Stimulated activated CD8-positive, alpha-beta memory T cell treated with anti-CD3 and anti-CD28 coated beads, Interleukin-7, amount 100 ng/mL, for 1 hour (primary cell): ENCODE data around the gene SP100.
A peak's percentile ranks its signal among the peaks of the same experiment; 100 is the strongest.
"Not testable (repeated sequence)": the region's sequence is repeated elsewhere in the genome, so short reads cannot be mapped to it uniquely, and the experiment has no call there.

Source experiments
- DNase-seq, 2 donors: peaks; one replicate each; pipeline ENCODE4 v3.0.0-alpha.2; 2020; ENCODE audit warnings: low read depth in 2 of 2

Gene SP100

DNA sequence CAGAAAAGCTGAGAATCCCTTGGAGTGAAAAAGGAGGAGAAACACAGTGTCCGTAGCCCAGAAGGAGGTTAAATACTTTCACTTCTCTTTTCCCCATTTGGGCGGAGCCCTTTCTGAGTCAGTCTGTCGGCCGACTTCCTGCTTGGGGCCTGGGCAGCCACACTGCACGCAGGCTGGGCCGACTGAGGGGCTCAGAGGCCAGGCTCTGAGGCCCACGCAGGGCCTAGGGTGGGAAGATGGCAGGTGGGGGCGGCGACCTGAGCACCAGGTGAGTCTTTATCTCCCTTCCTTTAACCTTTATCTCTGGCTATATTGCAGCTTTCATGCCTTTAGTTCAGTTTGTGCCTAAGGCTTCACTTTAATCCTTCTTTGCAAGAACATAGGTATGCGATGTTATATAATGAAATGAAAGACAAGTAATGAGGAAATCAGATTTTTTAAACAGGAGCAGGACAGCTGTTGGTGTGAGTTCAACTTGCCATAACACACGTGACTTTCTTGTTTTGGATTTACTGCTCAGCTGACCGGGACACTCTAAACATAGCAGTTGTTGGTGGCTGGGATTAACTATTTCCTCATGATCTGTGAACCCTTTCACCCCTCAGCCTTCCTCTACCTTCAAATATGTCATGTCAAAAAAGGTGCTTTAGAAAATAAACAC is at the start of gene SP100:
SP100 (plus strand) TSS at position 141 of the 661 bp plus-strand sequence; CDS start at position 237, 96 bp downstream.
- DNase-seq, result peak; percentile 58 to 62

GRCh38 chr2:230382108-230382507 is 33.9 kb upstream of the SP100 start:
- DNase-seq, result no peak

- no peak for DNase-seq
These were observed 32.5 kb upstream of the SP100 start for GRCh38 chr2:230383453-230383852.

DNA sequence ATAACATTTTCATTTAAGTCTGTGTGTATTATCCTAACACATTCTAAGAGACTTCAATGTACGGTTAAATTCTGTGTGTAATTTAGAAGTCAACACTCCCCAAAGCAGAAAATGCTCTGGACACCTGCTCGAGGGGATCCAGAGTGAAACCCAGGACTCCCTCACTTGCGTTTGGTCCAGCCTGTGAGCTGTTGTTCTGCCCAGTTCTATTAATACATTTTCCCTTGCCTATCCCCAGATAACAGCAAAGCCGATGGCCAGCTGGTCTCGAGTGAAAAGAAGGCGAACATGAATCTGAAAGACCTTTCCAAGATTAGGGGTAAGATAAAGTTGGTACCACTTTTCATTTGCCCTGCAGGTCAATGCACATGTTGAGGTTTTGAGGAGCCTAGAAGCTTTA is 31.0 kb upstream of the SP100 start:
- DNase-seq, result no peak

DNA sequence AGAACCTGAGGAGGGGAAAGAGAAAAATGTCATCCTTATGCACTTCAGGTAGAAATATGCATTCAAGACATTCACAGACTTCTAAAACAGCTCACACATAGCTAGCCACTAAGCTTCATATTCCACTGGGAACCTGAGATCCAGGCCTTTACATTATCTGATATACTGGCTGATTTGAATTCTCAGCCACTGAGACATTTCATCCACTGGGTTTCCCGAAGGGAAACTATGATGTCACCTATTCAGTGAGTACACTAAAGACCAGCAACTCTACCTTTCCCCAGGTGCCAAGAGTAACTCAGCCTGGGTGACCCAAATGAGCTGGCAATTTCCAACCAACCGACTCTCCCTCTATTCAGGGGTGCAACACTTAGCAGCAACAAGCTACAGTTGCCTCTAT is 21.7 kb upstream of the SP100 start:
- DNase-seq, result no peak

GRCh38 chr2:230398698-230399097 is 17.3 kb upstream of the SP100 start:
- not testable (repeated sequence) for DNase-seq

DNA sequence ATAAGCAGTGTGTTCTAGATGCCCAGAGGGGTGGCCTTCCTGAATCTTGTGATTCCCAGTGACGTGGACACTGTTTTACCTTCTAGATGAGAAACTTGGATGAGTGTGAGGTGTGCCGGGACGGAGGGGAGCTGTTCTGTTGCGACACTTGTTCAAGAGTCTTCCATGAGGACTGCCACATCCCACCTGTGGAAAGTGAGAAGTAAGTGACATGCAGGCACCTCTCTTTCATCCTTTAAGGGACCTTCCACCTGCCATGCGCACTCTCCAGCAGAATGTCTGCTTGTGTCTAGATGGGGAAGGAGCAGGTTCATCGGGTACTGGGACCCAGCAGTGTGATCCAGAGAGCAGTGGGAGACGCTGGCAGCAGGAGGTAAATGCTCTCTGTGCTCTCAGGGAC is 16.0 kb upstream of the SP100 start:
- DNase-seq, result no peak

DNA sequence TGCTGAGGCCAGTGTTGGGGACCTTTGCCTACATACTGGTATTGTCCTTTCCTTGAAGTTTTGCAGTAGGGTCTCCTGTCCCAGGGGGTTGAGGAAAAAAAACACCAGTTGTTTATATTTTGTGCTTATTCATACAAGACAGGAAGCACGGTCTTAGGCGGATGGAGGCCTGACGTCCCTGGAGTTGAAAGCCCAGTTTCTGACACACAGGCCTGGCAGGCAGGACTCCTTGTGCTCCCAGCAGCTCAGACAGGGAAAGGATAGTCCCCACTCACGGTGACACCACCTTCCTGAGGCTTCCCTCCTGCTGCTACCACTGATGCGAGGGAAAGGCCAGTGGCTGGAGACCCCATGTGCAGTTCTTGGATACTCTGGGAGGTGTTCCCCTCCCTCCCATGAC is 15.5 kb upstream of the SP100 start:
- no peak for DNase-seq

DNA sequence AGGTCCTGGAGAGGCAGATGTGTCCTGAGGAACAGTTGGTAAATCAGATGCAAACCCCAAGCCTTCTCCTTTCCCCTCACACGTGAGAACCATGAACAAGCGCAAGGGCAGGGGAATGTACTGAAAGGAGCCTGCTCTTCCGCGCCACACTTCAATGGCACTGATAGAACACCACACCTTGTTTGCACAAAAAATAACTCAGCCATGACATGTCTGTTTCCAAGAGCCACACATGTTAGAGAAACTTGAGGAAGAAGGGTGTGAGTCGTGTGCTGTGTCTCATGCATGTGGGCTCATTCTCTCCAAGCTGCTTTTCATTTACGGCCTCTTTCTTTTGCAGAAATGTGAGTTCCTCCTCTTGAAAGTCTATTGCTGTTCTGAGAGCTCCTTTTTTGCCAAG is 15.0 kb upstream of the SP100 start:
- not testable (repeated sequence) for DNase-seq

- DNase-seq, result no peak
These were observed 12.3 kb upstream of the SP100 start for GRCh38 chr2:230403746-230404145.

DNA sequence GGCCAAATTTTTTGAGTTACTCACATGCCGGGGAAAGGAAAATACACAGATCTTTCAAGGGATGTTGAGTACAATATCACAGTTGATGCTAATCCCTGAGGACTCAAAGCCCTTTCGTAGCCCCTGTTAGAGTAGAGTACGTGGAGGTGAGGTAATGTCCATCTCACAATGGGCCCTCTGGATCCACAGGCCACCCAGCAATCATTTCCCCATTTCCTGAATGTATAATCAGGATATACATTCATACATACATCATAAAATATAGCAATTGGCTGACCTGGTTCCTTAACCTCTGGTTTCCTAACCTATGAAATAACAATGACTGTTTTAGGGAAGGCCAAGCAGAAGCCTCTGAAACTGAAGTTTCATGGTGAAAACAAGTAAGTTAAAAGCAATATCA is 10.2 kb upstream of the SP100 start:
- DNase-seq, result no peak

DNA sequence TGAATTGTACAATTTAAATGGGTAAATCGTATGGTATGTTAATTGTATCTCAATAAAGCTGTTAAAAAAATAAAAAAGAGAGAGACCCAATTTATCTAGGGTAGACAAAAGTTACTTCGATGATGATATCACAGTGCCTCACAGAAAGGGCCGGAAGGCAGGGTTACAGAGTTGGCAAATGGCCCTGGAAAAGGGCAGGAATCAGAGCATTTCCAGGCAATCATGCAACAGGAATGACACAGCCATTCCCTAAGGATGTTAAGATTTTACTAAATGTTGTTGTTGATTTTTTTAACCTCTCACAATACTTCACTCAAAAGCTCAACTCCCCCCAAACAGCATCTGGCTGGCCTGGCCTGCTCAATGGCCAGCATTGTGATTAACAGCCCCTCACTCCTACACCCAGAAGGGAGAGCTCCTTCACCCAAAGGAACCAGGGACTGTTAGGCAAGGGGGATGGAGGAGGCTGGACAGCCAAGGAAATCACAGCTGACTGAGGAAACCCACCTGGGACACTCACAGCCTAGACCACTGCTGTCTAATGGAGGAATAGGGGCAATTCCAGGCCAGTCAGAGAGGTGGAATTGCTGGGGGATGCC is 7.7 kb upstream of the SP100 start:
- no peak for DNase-seq

DNA sequence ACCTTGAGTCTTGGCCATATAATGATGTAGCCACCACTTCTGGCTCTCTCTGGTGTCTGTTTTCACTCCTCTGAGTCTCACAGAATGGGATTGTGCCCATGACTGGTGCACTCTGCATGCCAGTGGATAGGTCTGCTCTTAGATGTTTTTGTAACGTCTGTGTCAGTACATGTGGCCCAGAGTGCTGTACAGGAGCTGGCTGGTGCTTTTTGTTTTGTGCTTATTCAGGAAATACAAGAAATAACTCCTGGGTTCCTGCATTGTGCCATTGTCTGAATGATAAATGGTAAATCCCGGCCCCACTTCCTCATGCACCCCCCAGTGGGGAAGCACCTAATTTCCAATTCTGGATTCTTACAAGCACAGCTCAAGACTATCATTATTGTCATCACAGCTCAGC is 6.7 kb upstream of the SP100 start:
- DNase-seq, result not testable (repeated sequence)

DNA sequence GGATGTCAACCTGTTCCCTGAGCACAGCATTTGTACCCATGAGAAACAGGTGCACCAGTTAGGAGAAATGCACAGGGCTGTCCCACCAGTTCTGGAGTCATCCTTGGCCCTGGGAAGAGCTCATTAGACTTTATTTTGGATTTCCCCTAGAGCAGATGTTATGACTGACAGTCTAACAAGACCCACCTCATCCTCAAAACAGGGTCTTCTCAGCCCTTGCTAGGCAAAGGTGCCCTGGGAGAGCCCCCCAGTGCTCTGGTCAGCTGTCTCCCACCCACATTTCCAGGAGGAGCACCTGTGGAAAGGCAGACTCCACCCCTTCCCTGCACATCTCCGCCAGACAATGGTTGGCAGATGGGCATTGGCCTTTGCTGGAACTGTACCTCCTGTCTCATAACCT is 5.7 kb upstream of the SP100 start:
- no peak for DNase-seq

- DNase-seq, result no peak
These were observed 5.0 kb upstream of the SP100 start for GRCh38 chr2:230410861-230411569.

- DNase-seq, result peak in 1 of 2 donors; percentile 23
These were observed 4.2 kb upstream of the SP100 start for GRCh38 chr2:230411570-230412370.

- no peak for DNase-seq
These were observed 3.7 kb upstream of the SP100 start for GRCh38 chr2:230412371-230412711.

- DNase-seq, result no peak
These were observed 3.2 kb upstream of the SP100 start for GRCh38 chr2:230412846-230413245.

- no peak for DNase-seq
These were observed 2.5 kb upstream of the SP100 start for GRCh38 chr2:230413479-230413878.

DNA sequence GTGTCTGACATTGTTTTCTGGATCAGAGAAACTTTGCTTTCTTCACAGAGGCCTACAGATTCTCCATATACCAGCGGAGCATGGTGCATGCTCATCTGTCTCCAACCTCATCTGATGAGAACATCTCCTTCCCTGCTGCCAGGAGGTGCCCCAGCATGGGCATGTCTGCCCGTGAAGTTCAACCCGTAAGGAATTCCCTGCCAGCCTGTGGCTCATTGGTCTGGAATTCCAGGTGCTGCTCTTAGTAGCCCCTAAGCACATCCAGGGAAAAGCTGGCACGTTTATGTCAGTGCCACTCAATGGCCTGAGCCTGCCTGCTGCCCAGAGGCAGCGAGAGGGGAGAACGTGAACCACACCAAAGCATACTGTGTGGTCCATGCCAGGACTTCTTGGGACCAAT is 1.7 kb upstream of the SP100 start:
- no peak for DNase-seq

DNA sequence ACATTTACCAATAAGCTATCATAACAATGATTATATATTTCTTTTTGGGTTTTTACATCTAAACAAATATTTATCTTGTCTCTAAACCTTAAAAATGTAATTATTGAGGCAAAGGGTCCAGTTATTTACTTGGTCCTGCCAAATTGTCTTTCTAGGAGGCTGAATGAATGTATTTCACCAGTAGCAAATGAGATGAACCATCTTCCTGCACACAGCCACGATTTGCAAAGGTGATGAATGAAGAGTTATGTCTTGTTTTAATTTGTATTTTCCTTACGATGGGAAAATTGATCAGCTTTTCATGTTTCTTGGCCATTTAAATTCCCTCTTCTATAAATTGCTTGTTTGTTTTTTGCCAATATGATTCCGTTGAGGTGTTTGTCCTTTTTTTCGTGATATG is 1.4 kb downstream of the SP100 start:
- no peak for DNase-seq

- DNase-seq, result no peak
These were observed 2.5 kb downstream of the SP100 start for GRCh38 chr2:230418341-230419016.
